GM12892 (cell line): ENCODE results near the gene WDR26.

Source experiments
- DNase-seq: peaks from one replicate; pipeline ENCODE4 v3.0.0; 2011; ENCODE audit not compliant: insufficient read length
- FAIRE-seq: peaks from 2 replicates; lab custom pipeline; 2011; peaks lifted over from hg19 to GRCh38; lab: Jason Lieb, UNC
- POLR2A ChIP-seq: IDR thresholded peaks from 2 replicates; pipeline ENCODE4 v1.6.1; 2011; ENCODE audit warnings: low read depth, low read length, control low read depth
- POLR2AphosphoS5 ChIP-seq: IDR thresholded peaks from 2 replicates; pipeline ENCODE4 v1.6.1; 2011; ENCODE audit warnings: low read depth, low read length, control low read depth
- TAF1 ChIP-seq: IDR thresholded peaks from 2 replicates; pipeline ENCODE4 v1.6.1; 2011; ENCODE audit warnings: low read depth, mild to moderate bottlenecking, control low read depth, low read length, borderline replicate concordance

WDR26 gene

DNA sequence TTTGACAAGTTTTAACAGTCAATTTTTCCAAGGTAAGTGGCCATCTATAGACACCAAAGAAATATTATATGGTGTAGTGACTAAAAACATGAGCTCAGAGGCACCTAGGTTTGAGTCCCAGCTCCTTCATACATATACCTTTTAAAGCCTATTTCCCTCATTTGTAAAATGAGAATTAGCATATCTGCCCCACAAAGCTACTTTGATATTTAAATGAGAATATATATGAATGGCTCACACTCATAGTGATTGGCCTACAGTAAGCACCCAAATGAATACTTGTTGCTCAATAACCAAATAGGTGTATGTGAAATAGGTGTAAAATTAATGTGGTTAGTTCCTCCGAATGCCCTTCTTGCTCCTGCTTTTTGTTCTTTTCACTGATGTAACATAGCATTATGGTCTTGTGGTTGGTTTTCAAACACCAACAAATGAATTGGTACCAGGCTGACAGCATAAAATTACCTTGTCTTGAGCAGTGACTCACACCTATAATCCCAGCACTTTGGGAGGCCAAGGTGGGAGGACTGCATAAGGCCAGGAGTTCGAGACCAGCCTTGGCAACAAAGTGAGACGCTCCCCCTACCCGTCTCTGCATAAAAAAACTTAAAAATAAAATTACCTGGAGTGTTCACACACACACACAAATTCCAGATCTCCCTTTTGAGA lies 52.6 kb downstream of the WDR26 start:
- no peak for DNase-seq
- no peak for FAIRE-seq
- TF ChIP-seq POLR2A (no peak), POLR2AphosphoS5 (no peak), TAF1 (no peak)

DNA sequence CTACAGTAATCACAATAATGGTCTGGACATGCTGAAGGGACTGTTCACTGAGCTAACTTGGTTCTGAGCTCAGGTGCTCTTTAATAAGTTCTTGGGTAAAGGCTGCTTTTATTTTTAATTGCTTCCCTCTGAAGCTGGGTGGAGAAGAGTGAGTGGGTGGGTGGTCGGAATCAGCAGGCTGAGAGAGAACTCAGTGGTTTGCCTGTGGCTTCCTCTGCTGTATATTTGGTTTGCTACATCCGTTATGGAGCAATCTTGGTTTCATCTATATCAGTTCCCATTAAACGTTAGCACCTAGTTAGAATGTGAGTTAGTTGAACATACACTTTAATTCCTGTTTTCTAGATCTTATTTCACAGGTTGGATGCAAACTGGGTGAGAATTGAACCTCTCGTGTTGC lies 54.6 kb downstream of the WDR26 start:
- FAIRE-seq (peak; percentile 92), DNase-seq (no peak)
- no peak for TF ChIP-seq POLR2AphosphoS5
- no peak for TF ChIP-seq TAF1
- no peak for TF ChIP-seq POLR2A

DNA sequence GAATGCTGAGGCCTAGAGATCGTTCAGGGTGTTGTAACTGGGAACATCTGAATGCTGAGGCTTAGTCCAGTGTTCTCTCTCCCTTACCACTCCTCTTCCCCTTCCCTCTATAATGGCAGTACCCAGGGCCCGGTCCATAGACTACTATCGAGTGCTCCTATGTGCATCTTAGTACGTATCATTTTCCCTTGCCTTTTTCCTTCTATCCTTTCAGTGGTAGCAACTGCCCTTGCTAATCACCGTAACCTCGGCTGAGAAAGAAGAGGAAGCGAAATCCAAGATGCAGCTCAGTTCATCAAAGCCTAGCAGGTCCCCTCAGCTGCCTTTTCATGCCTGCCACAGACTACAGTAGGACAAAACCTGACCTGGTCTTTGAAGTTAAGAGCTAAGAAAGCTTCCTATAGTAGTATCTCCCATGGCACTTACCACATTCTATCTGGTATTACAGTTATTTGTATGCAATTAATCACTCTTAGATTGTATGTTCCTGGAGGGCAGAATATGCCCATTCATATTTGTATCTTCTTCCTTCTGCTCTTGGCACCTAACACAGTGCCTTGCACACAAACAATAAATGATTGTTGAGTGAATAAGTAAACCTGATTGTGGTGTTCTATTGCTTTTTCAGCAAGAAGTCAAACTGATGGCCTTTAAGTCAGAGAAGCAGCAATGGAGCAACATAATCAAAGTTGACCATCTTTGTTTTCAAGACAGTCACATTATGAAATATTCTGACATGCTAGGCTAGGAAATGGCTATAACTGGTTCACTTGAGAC lies 55.6 kb downstream of the WDR26 start:
- TF ChIP-seq POLR2A (no peak), TAF1 (no peak), POLR2AphosphoS5 (no peak)
- no peak for DNase-seq
- peak; percentile 84 for FAIRE-seq

GRCh38 chr1:224377676-224378006 lies 57.0 kb downstream of the WDR26 start:
- DNase-seq = no peak
- FAIRE-seq = peak; percentile 85
- TF ChIP-seq POLR2AphosphoS5 (no peak), POLR2A (no peak), TAF1 (no peak)

DNA sequence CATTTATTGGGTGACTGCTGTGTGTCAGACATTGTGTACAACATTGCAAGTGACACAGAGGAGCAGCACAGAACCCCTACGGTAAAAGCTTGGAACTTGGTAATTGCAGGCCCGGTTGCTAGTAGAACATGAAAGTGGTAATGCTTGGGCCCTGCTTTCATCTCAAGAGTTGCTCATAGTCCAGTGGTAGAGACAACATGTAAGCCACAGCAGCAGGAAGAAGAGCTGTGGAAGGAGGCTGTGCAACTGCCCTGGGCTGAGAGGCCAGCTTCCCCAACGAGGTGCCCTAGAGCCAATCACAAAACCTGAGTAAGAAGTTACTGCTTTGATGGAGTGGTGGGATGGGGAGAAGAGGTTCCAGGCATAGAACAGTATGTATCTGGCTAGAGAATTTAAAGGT lies 59.5 kb downstream of the WDR26 start:
- DNase-seq = no peak
- no peak for FAIRE-seq
- TF ChIP-seq POLR2A = no peak
- no peak for TF ChIP-seq POLR2AphosphoS5
- TF ChIP-seq TAF1 = no peak

DNA sequence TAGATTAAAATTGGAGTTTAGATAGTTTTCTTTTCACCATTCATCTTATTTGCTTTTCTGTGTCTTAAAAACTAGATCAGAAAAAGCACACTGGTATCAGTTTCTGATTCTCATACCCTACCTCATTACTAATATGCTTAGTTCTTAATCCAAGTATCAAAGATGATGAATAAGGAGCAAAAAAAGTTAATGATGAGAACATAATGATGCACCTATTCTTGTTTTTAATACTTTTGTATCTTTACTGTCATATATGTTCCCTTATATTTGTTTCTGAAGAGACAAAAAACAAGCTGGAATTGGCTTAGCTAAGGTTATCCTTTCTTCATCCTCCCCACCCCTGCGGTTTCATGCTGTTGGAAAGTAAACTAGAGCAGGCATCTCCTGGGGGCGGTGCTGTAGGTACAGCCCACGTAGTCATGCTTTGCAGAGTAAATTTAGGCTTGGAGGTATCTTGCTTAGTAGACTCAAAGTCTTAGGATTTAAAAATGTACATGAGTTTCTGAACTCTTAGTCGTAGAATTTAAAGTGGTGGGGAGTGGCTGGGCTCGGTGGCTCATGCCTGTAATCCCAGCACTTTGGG lies 61.5 kb downstream of the WDR26 start:
- FAIRE-seq (no peak), DNase-seq (no peak)
- TF ChIP-seq TAF1 = no peak
- no peak for TF ChIP-seq POLR2A
- no peak for TF ChIP-seq POLR2AphosphoS5

GRCh38 chr1:224368409-224368808 lies 66.2 kb downstream of the WDR26 start:
- no peak for TF ChIP-seq POLR2AphosphoS5
- no peak for TF ChIP-seq POLR2A
- no peak for TF ChIP-seq TAF1
- no peak for DNase-seq
- FAIRE-seq = peak; percentile 53

- DNase-seq = no peak
- TF ChIP-seq POLR2A = no peak
- TF ChIP-seq POLR2AphosphoS5 = no peak
- TF ChIP-seq TAF1 = no peak
- FAIRE-seq = no peak
These were observed 75.4 kb downstream of the WDR26 start for GRCh38 chr1:224359207-224359606.

DNA sequence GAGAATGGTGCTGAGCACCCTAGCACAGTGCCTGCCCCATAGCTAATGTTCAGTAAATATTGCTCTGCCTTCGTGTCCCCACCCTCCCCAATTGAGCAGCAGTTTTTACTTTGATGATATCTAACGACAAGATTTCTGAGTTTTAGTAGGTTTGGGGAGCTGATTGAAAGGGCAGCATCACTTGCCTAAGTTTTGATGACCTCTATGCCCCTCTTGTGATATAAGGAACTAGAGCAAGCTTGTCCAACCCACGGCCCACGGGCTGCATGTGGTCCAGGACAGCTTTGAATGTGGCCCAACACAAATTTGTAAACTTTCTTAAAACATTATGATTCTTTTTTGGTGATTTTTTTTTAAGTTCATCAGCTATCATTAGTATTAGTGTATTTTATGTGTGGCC lies 76.4 kb downstream of the WDR26 start:
- no peak for DNase-seq
- TF ChIP-seq POLR2A (no peak), POLR2AphosphoS5 (no peak), TAF1 (no peak)
- FAIRE-seq = no peak

DNA sequence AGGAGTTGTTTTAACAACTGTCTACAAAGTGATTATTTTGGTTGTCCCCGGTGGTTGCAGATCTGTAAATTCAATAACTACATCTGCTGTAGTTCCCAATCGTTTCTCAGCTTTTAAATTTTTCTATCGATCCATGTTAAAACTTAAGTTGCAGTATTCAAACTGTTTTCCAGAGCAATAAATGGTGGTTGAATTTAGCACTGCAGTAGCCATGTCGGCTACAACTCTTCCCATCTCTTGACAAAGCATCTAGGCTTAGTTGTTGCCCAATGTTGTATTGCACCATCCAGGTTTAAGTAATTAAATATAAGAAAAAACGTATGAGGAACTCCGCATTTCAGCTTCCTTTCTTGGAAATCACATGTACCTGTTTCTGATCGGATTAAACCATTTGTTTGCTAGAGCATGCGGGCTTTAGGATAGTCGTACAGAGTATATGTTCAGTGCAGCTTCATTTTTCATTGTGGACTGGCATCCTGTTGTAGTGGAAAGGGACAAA lies 76.9 kb downstream of the WDR26 start:
- TF ChIP-seq TAF1 = no peak
- no peak for TF ChIP-seq POLR2AphosphoS5
- TF ChIP-seq POLR2A = no peak
- no peak for FAIRE-seq
- DNase-seq = no peak

DNA sequence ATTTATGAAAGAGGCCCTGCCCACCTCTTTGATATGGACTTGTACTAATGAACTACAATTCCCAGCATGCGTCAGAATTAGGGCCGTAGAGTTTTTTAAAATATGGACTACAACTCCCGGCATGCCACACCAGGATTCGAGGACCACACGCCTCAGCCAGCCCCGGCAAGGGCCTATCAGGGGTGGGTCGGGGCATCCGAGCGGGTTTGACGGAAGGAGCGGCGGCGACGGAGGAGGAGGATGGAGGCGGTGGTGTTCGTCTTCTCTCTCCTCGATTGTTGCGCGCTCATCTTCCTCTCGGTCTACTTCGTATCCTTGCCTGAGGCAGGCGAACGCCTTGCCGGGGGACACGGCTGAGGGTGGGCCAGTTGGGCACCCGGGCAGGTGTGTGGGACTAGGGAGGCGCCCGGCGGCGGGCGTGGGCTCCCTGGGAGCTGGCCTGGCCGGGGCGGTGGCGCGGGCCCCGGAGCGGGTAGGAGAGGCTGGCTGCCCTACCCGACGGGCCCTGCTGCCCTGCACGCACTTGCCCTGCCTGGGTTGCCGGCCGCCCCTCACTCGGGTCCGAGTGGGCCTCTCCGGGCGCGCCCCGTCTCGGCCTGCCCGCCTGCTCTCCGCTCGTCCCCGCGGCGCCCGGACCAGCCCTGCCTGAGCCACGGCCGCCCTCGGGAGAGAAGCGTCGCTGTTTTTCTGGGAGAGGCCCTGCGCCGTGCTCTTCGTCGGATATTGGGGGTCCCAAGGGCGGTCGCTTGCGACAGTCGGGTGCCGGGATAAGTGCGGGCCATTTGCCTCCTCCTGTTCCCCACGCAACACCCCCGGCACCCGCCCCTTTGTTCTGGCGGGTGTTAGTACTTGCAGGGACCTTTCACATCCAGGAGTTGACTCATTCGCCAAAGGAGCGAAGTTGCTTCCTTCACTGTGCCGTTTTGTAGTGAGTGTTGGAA lies 77.6 kb downstream of the WDR26 start, which contains the start of gene CNIH4:
Gene CNIH4, plus strand, starts transcription at position 195 of the 941 bp plus-strand sequence. Its CDS starts 46 bp downstream, at position 241.
- TF ChIP-seq POLR2A (peak; percentile 87), TAF1 (no peak), POLR2AphosphoS5 (peak; percentile 80)
- DNase-seq = peak; percentile 87
- FAIRE-seq = peak; percentile 98
